ENCODE measurements around the gene MBD3L1.

The MBD3L1 gene

GRCh38 chr19:8832132-8833021 lies at the start of gene MBD3L1, which contains the start of gene ZNF558:
Gene MBD3L1 (plus strand): TSS chr19:8832377. CDS start chr19:8842679, 10,302 bp downstream.
Gene ZNF558 (minus strand): TSS chr19:8832304. CDS start chr19:8822659, 9,645 bp downstream.
- DNase-seq, result peak; percentile 97

- no peak for DNase-seq
These were observed 37.4 kb upstream of the MBD3L1 start for GRCh38 chr19:8794823-8795222.

- DNase-seq, result no peak
These were observed 25.5 kb upstream of the MBD3L1 start for GRCh38 chr19:8806661-8807060.

- no peak for DNase-seq
These were observed 20.6 kb upstream of the MBD3L1 start for GRCh38 chr19:8811315-8812172.

GRCh38 chr19:8814176-8814575 lies 18.0 kb upstream of the MBD3L1 start:
- DNase-seq, result no peak

- DNase-seq, result no peak
These were observed 16.4 kb upstream of the MBD3L1 start for GRCh38 chr19:8815780-8816179.

GRCh38 chr19:8820234-8820633 lies 11.9 kb upstream of the MBD3L1 start:
- no peak for DNase-seq

GRCh38 chr19:8821748-8822241 lies 10.4 kb upstream of the MBD3L1 start:
- no peak for DNase-seq

- no peak for DNase-seq
These were observed 5.8 kb upstream of the MBD3L1 start for GRCh38 chr19:8826371-8826770.

GRCh38 chr19:8827277-8827676 lies 4.9 kb upstream of the MBD3L1 start:
- no peak for DNase-seq

- no peak for DNase-seq
These were observed 804 bp upstream of the MBD3L1 start for GRCh38 chr19:8831373-8831772.

- DNase-seq, result peak; percentile 40
These were observed 395 bp upstream of the MBD3L1 start for GRCh38 chr19:8831832-8832131.

- no peak for DNase-seq
These were observed 3.3 kb downstream of the MBD3L1 start for GRCh38 chr19:8835446-8835845.

GRCh38 chr19:8835877-8836276 lies 3.7 kb downstream of the MBD3L1 start:
- no peak for DNase-seq

- DNase-seq, result no peak
These were observed 8.5 kb downstream of the MBD3L1 start for GRCh38 chr19:8840708-8841107.

- DNase-seq, result no peak
These were observed 14.6 kb downstream of the MBD3L1 start for GRCh38 chr19:8846819-8847218.

GRCh38 chr19:8849232-8849631 lies 17.1 kb downstream of the MBD3L1 start:
- DNase-seq, result no peak

GRCh38 chr19:8850488-8850887 lies 18.3 kb downstream of the MBD3L1 start:
- no peak for DNase-seq

- DNase-seq, result no peak
These were observed 26.1 kb downstream of the MBD3L1 start for GRCh38 chr19:8858260-8858659.

- no peak for DNase-seq
These were observed 34.2 kb downstream of the MBD3L1 start for GRCh38 chr19:8866344-8866743.

- DNase-seq, result peak; percentile 13
These were observed 45.9 kb downstream of the MBD3L1 start for GRCh38 chr19:8877854-8878705.

- no peak for DNase-seq
These were observed 48.8 kb downstream of the MBD3L1 start for GRCh38 chr19:8880868-8881488.

Data from NCI-H2171 (cell line).